HG02973 (cell line): ENCODE data around the gene CAPSL.
A peak's percentile ranks its signal among the peaks of the same experiment; 100 is the strongest.
"Not testable (repeated sequence)": the region's sequence is repeated elsewhere in the genome, so short reads cannot be mapped to it uniquely, and the experiment has no call there.

ENCODE experiments used
- ATAC-seq: cut with Tn5 transposase; IDR thresholded peaks from one replicate; pipeline ENCODE4 v1.9.1; 2021; ENCODE audit warnings: moderate library complexity; ENCODE audit not compliant: unreplicated experiment

The CAPSL gene

GRCh38 chr5:35878079-35878478, 60.3 kb downstream of the CAPSL start:
- no peak for ATAC-seq

GRCh38 chr5:35877655-35878054, 60.8 kb downstream of the CAPSL start:
- no peak for ATAC-seq

DNA sequence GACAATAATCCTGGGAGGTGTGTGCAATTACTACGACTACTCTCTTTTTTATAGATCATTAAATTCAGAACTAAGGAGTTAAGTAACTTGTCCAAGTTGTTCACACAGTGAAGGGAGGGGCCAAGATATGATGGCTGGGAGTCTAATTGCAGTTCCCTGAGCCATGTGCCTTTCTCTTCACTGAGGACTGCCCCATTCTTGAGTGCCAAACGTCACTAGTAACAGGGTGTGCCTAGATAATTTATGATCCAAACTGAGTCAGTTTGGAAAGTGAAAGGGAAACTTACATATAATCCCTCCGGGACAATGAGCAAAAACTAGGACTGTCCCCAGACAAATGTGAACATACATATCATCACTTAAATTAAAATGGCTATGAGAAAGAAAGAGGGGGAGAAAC, 61.5 kb downstream of the CAPSL start:
- no peak for ATAC-seq

GRCh38 chr5:35876454-35876853, 62.0 kb downstream of the CAPSL start:
- ATAC-seq, result no peak

- no peak for ATAC-seq
Measured at GRCh38 chr5:35870605-35871004, 67.8 kb downstream of the CAPSL start.

DNA sequence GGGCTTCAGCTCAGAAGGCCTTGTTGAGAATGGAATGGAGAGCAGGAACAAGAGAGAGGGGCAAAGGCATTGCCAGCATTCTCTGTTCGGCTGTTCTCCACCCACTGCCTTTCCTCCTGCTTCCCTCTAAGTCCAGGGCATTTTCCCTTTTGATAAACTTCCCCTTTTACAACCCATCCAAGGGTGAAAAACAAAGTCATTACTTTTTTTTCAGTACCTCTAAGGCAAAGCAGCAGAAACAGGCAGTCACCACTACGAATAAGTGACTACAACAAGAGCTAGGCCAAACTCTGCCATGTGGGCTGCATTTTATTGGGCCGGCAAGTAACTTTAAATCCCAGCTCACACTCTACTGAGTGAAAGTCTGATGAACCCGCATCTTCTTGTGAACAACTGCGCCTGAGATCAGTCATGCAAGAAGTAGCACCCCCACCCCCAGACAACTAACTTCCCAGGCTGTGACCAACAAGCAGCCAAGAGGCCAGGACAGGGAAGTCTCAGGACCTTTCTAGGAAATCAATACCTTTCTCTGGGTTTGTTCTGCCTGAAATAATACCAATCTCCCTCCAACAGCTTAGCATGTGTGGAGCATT, 68.6 kb downstream of the CAPSL start:
- no peak for ATAC-seq

- no peak for ATAC-seq
Measured at GRCh38 chr5:35867998-35868397, 70.4 kb downstream of the CAPSL start.

DNA sequence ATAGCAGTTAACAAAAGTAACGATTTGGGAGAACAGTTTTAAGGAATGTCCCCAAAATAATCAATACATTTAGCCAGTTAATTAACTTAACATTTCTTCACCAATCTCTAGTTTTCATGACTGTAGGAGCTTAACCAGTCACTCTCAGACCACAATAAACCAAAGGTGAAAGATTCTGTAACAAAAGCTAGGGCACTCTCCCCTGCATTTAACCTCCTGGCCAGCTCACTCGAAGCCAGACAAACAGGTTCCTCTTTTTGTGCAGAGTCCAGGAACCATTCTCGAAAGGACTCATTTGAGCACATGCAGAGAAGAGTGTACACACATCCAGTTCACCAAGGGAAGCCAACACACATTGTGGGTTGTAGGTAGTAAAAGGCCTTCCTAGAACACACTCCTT, 75.3 kb downstream of the CAPSL start:
- ATAC-seq, result no peak

GRCh38 chr5:35862126-35862525, 76.3 kb downstream of the CAPSL start:
- no peak for ATAC-seq

DNA sequence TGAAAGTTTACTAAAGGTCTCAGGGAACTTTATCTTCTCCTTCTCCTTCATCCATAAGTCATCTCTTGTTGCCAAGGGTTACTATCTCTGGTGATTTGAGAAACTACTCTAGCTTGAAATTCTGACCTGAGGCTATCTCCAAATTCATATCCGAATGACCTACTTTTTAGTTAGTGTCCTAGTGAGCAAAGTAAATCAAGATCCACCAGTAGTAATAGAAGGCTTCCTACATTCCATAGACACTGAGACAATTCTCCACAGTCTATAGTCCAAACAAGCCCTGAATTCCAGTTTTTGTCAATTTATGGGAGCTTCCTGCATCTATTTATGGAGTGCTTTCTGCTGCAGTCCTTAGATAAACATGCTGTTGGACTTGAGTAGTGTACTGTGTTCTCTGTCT, 76.7 kb downstream of the CAPSL start:
- no peak for ATAC-seq

GRCh38 chr5:35860686-35861085, 77.7 kb downstream of the CAPSL start:
- no peak for ATAC-seq

- no peak for ATAC-seq
Measured at GRCh38 chr5:35859101-35859661, 79.2 kb downstream of the CAPSL start.

- no peak for ATAC-seq
Measured at GRCh38 chr5:35857606-35858205, 80.7 kb downstream of the CAPSL start.

- ATAC-seq, result peak; percentile 42
Measured at GRCh38 chr5:35856765-35857351, 81.6 kb downstream of the CAPSL start, which contains the start of gene IL7R. TSS of gene IL7R (plus strand) at chr5:35856891. CDS start at chr5:35856978, 87 bp downstream.

- not testable (repeated sequence) for ATAC-seq
Measured at GRCh38 chr5:35856186-35856764, 82.1 kb downstream of the CAPSL start.

GRCh38 chr5:35855187-35855586, 83.2 kb downstream of the CAPSL start:
- ATAC-seq, result no peak
